NCI-H345 (cell line): ENCODE data around the gene WDR37.
"Not testable (repeated sequence)": the region's sequence is repeated elsewhere in the genome, so short reads cannot be mapped to it uniquely, and the experiment has no call there.

Experiments
- DNase-seq: peaks from one replicate; lab custom pipeline; 2025; lab: John Stamatoyannopoulos, UW

The WDR37 gene

GRCh38 chr10:1153805-1154351, 97.7 kb downstream of the WDR37 start:
- no peak for DNase-seq

- DNase-seq: no peak
Measured at GRCh38 chr10:1154531-1155295, 98.5 kb downstream of the WDR37 start.

GRCh38 chr10:1155791-1156615, 99.8 kb downstream of the WDR37 start:
- DNase-seq: no peak

GRCh38 chr10:1156616-1156886, 100.4 kb downstream of the WDR37 start:
- DNase-seq: no peak

- no peak for DNase-seq
Measured at GRCh38 chr10:1156921-1157614, 100.9 kb downstream of the WDR37 start.

- DNase-seq: no peak
Measured at GRCh38 chr10:1157615-1157933, 101.4 kb downstream of the WDR37 start.

- DNase-seq: no peak
Measured at GRCh38 chr10:1158066-1158465, 101.9 kb downstream of the WDR37 start.

- not testable (repeated sequence) for DNase-seq
Measured at GRCh38 chr10:1158536-1158935, 102.4 kb downstream of the WDR37 start.

- no peak for DNase-seq
Measured at GRCh38 chr10:1159131-1160061, 103.2 kb downstream of the WDR37 start.

GRCh38 chr10:1160561-1161314, 104.6 kb downstream of the WDR37 start:
- DNase-seq: no peak

- not testable (repeated sequence) for DNase-seq
Measured at GRCh38 chr10:1161315-1161673, 105.1 kb downstream of the WDR37 start.

GRCh38 chr10:1162481-1163203, 106.5 kb downstream of the WDR37 start:
- DNase-seq: no peak

GRCh38 chr10:1163204-1163660, 107.0 kb downstream of the WDR37 start:
- no peak for DNase-seq

GRCh38 chr10:1163831-1164230, 107.6 kb downstream of the WDR37 start:
- no peak for DNase-seq

GRCh38 chr10:1166101-1166827, 110.1 kb downstream of the WDR37 start:
- no peak for DNase-seq

GRCh38 chr10:1166828-1167275, 110.7 kb downstream of the WDR37 start:
- DNase-seq: no peak

- DNase-seq: no peak
Measured at GRCh38 chr10:1168763-1169162, 112.6 kb downstream of the WDR37 start.

- no peak for DNase-seq
Measured at GRCh38 chr10:1169186-1169885, 113.2 kb downstream of the WDR37 start.
